Nephron progenitor cell (in vitro differentiated cells): ENCODE results near the gene SEPTIN8.

Experiments
- DNase-seq: peaks from one replicate; pipeline ENCODE4 v3.0.0; 2021
- H3K27ac Mint-ChIP-seq: 2 replicates; pipeline ENCODE4 v1.8.0; 2021; ENCODE audit warnings: mild to moderate bottlenecking, moderate library complexity, mixed read lengths
- H3K27me3 Mint-ChIP-seq: 2 replicates; pipeline ENCODE4 v1.8.0; 2021; ENCODE audit warnings: mild to moderate bottlenecking, low read depth, mixed read lengths; ENCODE audit not compliant: poor library complexity
- H3K36me3 Mint-ChIP-seq: 2 replicates; pipeline ENCODE4 v1.8.0; 2021; ENCODE audit warnings: low read depth, mixed read lengths
- H3K4me1 Mint-ChIP-seq: 2 replicates; pipeline ENCODE4 v1.8.0; 2021; ENCODE audit warnings: mixed read lengths
- H3K4me3 Mint-ChIP-seq: 2 replicates; pipeline ENCODE4 v1.8.0; 2021; ENCODE audit warnings: mild to moderate bottlenecking, moderate library complexity, mixed read lengths
- H3K9me3 Mint-ChIP-seq: 2 replicates; pipeline ENCODE4 v1.8.0; 2021; ENCODE audit warnings: mild to moderate bottlenecking, moderate library complexity, mixed read lengths
- CTCF ChIP-seq: fragments of 200-600 bp; sonication (generic); IDR thresholded peaks from 2 replicates; pipeline ENCODE4 v1.5.0; 2021; ENCODE audit warnings: antibody characterized with exemption

Gene SEPTIN8

GRCh38 chr5:132777209-132778069 lies at the start of gene SEPTIN8:
SEPTIN8 (minus strand) TSS chr5:132777239; CDS start chr5:132777137, 102 bp downstream.
- H3K27me3 Mint-ChIP-seq = peaks cover 54% of the 10 kb centered on the region
- DNase-seq = peak; percentile 74
- no peaks in the 10 kb centered on the region for H3K9me3 Mint-ChIP-seq
- H3K27ac Mint-ChIP-seq = no peak within 1 kb of the TSS
- no peak for TF ChIP-seq CTCF
- H3K4me1 Mint-ChIP-seq = peaks cover 29% of the 10 kb centered on the region
- H3K36me3 Mint-ChIP-seq = no peaks in the 10 kb centered on the region
- H3K4me3 Mint-ChIP-seq = peak within 1 kb of the TSS; percentile 81

GRCh38 chr5:132826424-132827082 lies 49.5 kb upstream of the SEPTIN8 start:
- H3K27me3 Mint-ChIP-seq = peaks cover 71% of the 10 kb centered on the region
- no peak for TF ChIP-seq CTCF
- no peak overlapping the region for H3K27ac Mint-ChIP-seq
- peaks cover 25% of the 10 kb centered on the region for H3K4me1 Mint-ChIP-seq
- no peak for DNase-seq
- peaks cover 4% of the 10 kb centered on the region for H3K36me3 Mint-ChIP-seq
- H3K9me3 Mint-ChIP-seq = no peaks in the 10 kb centered on the region
- peak overlapping the region; percentile 60 for H3K4me3 Mint-ChIP-seq

- Mint-ChIP-seq H3K4me3 (no peak overlapping the region), H3K36me3 (peaks cover 4% of the 10 kb centered on the region), H3K27me3 (peaks cover 67% of the 10 kb centered on the region), H3K27ac (no peak overlapping the region), H3K9me3 (no peaks in the 10 kb centered on the region), H3K4me1 (peaks cover 21% of the 10 kb centered on the region)
- no peak for TF ChIP-seq CTCF
- peak; percentile 32 for DNase-seq
These were observed 48.9 kb upstream of the SEPTIN8 start for GRCh38 chr5:132825834-132826391.

- DNase-seq = peak; percentile 58
- H3K27ac Mint-ChIP-seq = no peak overlapping the region
- peaks cover 23% of the 10 kb centered on the region for H3K4me1 Mint-ChIP-seq
- no peaks in the 10 kb centered on the region for H3K9me3 Mint-ChIP-seq
- peaks cover 69% of the 10 kb centered on the region for H3K27me3 Mint-ChIP-seq
- TF ChIP-seq CTCF = no peak
- no peak overlapping the region for H3K4me3 Mint-ChIP-seq
- peaks cover 4% of the 10 kb centered on the region for H3K36me3 Mint-ChIP-seq
These were observed 48.2 kb upstream of the SEPTIN8 start for GRCh38 chr5:132825033-132825833.

GRCh38 chr5:132824426-132824825 lies 47.4 kb upstream of the SEPTIN8 start:
- TF ChIP-seq CTCF = no peak
- peaks cover 63% of the 10 kb centered on the region for H3K27me3 Mint-ChIP-seq
- DNase-seq = no peak
- H3K4me3 Mint-ChIP-seq = no peak overlapping the region
- H3K4me1 Mint-ChIP-seq = peaks cover 26% of the 10 kb centered on the region
- H3K9me3 Mint-ChIP-seq = no peaks in the 10 kb centered on the region
- no peak overlapping the region for H3K27ac Mint-ChIP-seq
- peaks cover 4% of the 10 kb centered on the region for H3K36me3 Mint-ChIP-seq
